HL-60/S4 (cell line): Measurements from ENCODE around the gene NKD2.
"Not testable (repeated sequence)": the region's sequence is repeated elsewhere in the genome, so short reads cannot be mapped to it uniquely, and the experiment has no call there.

ENCODE experiments used
- in situ Hi-C: fragments of 300-500 bp; cut with MboI; formaldehyde crosslinking; loops from 2 replicates; pipeline ENCODE4 v1.14.3; 2022; ENCODE audit warnings: low sequenced_read_pairs

Gene NKD2

GRCh38 chr5:1054799-1055775 lies 46.5 kb downstream of the NKD2 start:
- in situ Hi-C loops: no loop called here

DNA sequence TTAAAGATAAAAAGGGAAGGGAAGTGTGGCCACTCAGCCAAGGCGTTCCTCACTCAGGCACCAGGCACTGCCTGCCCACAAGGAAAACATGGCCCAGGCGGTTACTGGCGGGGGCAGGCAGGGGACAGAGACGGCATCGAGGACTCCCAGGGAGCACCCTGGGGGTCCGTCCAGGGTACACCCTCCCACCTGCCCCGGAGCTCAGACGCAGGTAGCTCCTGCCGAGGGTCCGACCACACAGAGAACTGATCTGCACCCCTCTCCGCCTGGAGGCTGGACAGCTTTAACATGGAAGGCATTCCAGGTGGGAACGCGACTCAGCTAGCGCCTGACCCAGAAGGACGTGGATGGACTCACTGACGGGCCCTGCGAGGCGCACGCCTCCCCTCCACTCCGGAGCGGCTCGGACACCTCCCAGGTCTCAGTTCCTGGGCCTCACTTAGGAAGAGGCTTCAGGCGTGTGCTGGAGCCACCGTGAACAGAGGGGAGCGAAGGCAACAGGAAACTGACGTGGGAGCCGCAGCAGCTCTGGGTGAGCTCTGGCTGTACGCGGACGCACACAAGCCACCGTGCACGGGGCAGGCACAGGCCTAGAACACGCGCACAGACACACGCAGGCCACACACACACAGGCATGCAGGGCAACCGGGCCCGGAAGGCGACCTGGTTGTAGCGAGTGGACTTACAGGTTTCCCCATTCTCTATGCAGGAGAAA lies 47.5 kb downstream of the NKD2 start:
- in situ Hi-C loops: no loop called here

- in situ Hi-C loops: no loop called here
Observed at GRCh38 chr5:1056611-1057484, 48.2 kb downstream of the NKD2 start.

- in situ Hi-C loops: no loop called here
Observed at GRCh38 chr5:1057485-1058082, 49.0 kb downstream of the NKD2 start.

GRCh38 chr5:1058083-1058945 lies 49.7 kb downstream of the NKD2 start:
- in situ Hi-C loops: no loop called here

DNA sequence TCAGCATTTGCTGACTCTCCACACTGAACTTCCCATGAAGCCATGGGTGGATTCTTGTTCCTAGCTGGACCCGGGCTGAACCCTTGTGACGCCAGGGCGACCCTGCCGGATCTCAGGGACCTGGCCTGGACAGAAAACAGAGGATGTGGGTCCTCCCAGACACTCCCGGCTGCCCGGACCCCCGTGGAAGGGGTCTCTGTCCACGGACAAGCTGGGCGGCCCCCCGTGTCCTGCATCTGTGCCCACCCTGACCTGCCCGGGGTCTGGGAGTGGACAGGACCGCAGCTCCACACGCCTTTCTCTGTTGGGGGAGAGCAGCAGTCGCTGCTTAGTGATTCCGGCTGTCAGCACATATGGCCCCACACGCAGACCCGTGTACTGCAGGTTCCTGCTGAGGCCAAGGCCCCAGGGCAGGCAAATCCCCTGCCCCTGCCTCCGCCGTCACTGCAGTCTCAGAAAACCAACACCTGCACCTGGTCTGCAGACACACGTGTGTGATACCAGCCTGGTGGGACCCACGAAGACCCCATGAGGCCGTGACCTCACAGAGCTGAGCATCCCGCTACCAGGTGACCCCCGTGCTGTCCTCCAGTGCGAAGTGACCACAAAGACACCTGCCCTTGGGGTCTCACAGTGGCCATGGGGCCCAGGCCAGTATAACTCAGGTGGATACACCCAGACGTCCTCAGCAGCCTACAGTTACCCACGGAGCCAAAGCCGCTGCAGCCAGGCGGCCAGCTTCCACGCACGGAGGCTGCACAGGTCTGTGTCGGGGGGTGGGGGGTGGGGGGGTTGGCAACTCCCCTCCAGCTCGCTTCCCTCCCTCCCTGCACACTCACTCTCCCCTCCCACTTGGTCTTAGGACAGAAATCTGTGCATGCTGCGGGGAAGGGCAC lies 50.6 kb downstream of the NKD2 start:
- in situ Hi-C loops: no loop called here

GRCh38 chr5:1059884-1060263 lies 51.3 kb downstream of the NKD2 start:
- in situ Hi-C loops: no loop called here

DNA sequence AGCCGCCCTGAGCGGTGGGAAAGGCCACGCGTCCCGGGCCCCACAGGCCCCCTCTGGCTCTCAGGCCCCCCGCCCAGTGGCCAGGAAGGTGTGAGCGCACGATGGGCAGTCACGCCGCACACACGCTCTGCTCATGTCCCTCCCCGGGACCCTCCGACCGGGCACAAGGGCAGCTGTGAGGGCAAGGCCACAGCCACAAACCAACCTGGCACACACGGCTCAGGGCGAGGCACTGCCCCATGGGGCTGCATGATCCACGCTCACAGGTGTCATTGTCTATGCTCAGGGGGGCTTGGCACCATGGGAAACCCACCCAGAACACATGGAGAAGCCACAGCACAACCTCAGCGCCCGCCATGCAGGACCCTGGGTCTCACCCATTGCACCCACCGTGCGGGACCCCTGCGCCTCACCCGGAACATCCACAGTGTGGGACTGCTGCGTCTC lies 52.0 kb downstream of the NKD2 start:
- in situ Hi-C loops: no loop called here

GRCh38 chr5:1061292-1061691 lies 52.7 kb downstream of the NKD2 start:
- in situ Hi-C loops: not testable (repeated sequence)

- in situ Hi-C loops: no loop called here
Observed at GRCh38 chr5:1061916-1062315, 53.3 kb downstream of the NKD2 start.

- in situ Hi-C loops: no loop called here
Observed at GRCh38 chr5:1062761-1063568, 54.4 kb downstream of the NKD2 start.

DNA sequence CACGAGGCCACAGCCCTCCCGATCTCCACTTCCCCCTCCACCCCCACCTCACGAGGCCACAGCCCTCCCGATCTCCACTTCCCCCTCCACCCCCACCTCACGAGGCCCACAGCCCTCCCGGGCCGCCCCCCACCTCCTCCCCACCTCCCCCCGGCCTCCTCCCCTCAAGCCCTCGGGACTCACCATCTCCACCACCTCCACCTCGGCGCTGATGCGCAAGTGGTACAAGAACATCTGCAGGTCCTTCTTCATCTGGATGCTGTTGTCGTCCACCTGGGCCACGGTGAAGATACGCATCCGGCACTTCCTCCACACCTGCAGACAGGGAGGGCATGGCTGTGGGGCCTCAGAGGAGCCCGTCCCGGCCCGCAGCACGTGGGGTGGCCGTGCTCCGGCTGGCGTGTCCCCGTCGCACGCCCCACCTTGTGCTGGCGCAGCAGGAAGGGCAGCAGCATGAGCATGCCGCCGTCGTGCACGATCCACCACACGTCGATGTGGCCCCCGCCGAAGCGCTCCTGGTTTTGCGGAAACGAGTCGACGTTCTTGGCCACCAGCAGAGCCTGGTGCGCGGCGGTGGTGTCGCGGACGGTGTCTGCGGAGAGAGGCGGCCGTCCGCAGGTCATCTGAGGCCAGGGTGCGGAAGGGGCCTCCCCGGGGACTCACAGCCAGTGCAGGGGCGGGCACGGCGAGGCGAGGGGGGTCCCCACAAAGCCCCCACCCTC lies 55.2 kb downstream of the NKD2 start:
- in situ Hi-C loops: no loop called here

DNA sequence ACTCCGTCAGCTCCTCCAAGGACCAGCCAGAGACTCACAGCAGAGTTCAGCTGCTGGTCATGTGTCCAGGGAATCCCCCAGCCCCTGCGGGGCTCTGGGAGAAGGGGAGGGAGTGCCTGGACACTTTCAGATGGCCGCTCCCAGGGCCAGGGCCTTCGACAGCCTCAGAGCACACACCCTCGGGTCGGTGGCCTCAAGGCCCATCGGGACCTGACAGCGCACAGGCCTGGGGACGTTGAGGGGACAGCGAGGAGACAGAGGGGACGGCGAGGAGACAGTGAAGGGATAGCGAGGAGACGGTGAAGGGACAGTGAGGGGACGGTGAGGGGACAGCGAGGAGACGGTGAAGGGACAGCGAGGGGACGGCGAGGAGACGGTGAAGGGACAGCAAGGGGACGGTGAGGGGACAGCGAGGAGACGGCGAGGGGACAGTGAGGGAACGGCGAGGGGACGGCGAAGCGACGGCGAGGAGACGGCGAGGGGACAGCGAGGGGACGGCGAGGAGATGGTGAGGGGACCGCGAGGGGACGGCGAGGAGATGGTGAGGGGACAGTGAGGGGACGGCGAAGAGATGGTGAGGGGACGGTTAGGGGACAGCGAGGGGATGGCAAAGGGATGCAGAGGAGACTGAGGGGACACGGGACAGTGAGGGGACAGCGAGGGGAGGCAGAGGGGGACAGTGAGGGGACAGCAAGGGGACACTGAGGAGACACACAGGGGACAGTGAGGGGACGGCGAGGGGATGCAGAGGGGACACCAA lies 56.0 kb downstream of the NKD2 start:
- in situ Hi-C loops: no loop called here

- in situ Hi-C loops: no loop called here
Observed at GRCh38 chr5:1065143-1065750, 56.6 kb downstream of the NKD2 start.

GRCh38 chr5:1065891-1066650 lies 57.5 kb downstream of the NKD2 start:
- in situ Hi-C loops: no loop called here
